ENCODE measurements around the gene ACER1. TPM values are rescaled to one million over a fixed set of nuclear protein-coding genes. Genes with fewer than 3 reads are reported as not detected.
A peak's percentile ranks its signal among the peaks of the same experiment; 100 is the strongest.
"Not testable (repeated sequence)": the region's sequence is repeated elsewhere in the genome, so short reads cannot be mapped to it uniquely, and the experiment has no call there.

ACER1 gene
- total RNA-seq, 1 donor from 2014 or later, result not detected

DNA sequence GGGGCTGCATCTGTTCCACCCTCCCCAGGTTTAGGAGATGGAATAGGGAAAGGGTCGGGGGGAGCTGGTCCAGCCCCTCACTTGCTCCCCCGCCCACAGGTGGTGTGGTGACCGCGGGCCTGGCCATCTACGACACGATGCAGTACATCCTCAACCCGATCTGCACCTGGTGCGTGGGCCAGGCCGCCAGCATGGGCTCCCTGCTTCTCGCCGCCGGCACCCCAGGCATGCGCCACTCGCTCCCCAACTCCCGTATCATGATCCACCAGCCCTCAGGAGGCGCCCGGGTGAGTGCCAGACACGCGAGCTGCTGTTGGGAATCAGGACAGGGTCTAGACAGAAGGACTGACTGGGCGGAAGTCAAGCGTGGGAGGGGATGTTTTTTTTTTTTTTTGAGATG, 30.9 kb upstream of the ACER1 start:
- TF ChIP-seq, protein P1, sequence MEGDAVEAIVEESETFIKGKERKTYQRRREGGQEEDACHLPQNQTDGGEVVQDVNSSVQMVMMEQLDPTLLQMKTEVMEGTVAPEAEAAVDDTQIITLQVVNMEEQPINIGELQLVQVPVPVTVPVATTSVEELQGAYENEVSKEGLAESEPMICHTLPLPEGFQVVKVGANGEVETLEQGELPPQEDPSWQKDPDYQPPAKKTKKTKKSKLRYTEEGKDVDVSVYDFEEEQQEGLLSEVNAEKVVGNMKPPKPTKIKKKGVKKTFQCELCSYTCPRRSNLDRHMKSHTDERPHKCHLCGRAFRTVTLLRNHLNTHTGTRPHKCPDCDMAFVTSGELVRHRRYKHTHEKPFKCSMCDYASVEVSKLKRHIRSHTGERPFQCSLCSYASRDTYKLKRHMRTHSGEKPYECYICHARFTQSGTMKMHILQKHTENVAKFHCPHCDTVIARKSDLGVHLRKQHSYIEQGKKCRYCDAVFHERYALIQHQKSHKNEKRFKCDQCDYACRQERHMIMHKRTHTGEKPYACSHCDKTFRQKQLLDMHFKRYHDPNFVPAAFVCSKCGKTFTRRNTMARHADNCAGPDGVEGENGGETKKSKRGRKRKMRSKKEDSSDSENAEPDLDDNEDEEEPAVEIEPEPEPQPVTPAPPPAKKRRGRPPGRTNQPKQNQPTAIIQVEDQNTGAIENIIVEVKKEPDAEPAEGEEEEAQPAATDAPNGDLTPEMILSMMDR (IDR thresholded peaks at IDR 0.05), result no peak
- peaks cover 11% of the 10 kb centered on the region for H3K4me1 Mint-ChIP-seq
- peaks cover 50% of the 10 kb centered on the region for H3K36me3 Mint-ChIP-seq (ENCODE audit: low read depth)
- H3K27ac Mint-ChIP-seq, result no peak overlapping the region
- H3K9me3 Mint-ChIP-seq, result no peaks in the 10 kb centered on the region
- DNase-seq (no peak), ATAC-seq (ENCODE audit: low read depth) (no peak)
- H3K4me3 Mint-ChIP-seq, result no peak overlapping the region
- no peaks in the 10 kb centered on the region for H3K27me3 Mint-ChIP-seq
- POLR2A ChIA-PET, result no interaction called here
- intact Hi-C loops (cut with micrococcal nuclease), result loop anchor here (5.0 kb wide), 2 partner anchors 82 to 223 kb away; no protein-coding TSS in a partner anchor
- CTCF ChIA-PET, result no interaction called here

DNA sequence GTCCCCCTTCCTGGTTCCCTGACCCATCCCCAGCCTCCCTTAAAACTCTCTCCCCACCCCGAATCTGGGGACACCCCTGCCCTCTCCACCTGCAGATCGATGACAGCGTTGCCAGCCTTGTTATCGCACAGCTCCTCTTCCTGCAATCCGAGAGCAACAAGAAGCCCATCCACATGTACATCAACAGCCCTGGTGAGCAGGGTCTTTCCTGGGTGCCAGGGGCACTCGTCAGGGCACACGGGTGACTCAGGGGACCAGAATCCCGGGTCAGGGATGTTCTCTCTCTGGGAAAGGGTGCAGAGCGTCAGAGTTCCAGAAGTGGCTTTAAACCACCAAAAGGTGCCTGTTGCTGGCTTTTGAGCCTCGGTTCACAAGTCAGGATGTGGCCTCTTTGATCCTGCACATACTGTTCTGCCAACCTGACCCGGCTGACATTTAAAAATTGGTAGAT, 29.0 kb upstream of the ACER1 start:
- no peak for ATAC-seq (ENCODE audit: low read depth)
- H3K9me3 Mint-ChIP-seq, result no peaks in the 10 kb centered on the region
- TF ChIP-seq, protein P1 (IDR thresholded peaks at IDR 0.05), result no peak
- DNase-seq, result no peak
- no peaks in the 10 kb centered on the region for H3K27me3 Mint-ChIP-seq
- POLR2A ChIA-PET, result interaction anchor here (1.5 to 3.4 kb wide), 2 partner anchors 10 to 119 kb away, joined by 4 to 47 read pairs; partner anchors contain the start of genes ALKBH7 and DENND1C
- H3K36me3 Mint-ChIP-seq (ENCODE audit: low read depth), result peaks cover 35% of the 10 kb centered on the region
- intact Hi-C loops (cut with micrococcal nuclease), result loop anchor here (5.0 kb wide), 2 partner anchors 80 to 225 kb away; no protein-coding TSS in a partner anchor
- CTCF ChIA-PET, result interaction anchor here (1.7 kb wide), 1 partner anchor 10 kb away, joined by 5 read pairs; the partner anchor contains the start of gene ALKBH7
- H3K27ac Mint-ChIP-seq, result peak overlapping the region; percentile 78
- peaks cover 11% of the 10 kb centered on the region for H3K4me1 Mint-ChIP-seq
- H3K4me3 Mint-ChIP-seq, result peak overlapping the region; percentile 87

DNA sequence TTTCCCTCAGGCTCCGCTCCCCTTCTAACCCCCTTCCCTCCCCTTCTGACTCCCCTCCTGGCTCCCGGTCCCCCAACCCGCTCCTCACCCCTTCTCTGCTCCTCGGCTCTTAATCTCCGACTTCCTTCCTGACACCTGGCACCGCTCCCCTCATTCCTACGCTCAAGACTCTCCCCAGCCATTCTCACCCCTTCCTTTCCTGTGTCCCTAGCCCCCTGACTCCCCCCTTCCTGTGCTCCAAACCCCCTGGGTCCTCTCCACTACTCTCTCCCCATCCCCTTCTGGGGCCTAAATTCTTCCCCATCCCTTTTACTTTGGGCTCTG, 28.6 kb upstream of the ACER1 start:
- Mint-ChIP-seq H3K4me3 (peak overlapping the region; percentile 87), H3K27ac (peak overlapping the region; percentile 78), H3K36me3 (ENCODE audit: low read depth) (peaks cover 31% of the 10 kb centered on the region), H3K9me3 (no peaks in the 10 kb centered on the region), H3K27me3 (no peaks in the 10 kb centered on the region), H3K4me1 (peaks cover 11% of the 10 kb centered on the region)
- ATAC-seq (ENCODE audit: low read depth) (no peak), DNase-seq (no peak)
- CTCF ChIA-PET, result interaction anchor here (1.7 kb wide), 1 partner anchor 10 kb away, joined by 5 read pairs; the partner anchor contains the start of gene ALKBH7
- intact Hi-C loops (cut with micrococcal nuclease), result loop anchor here (5.0 kb wide), 2 partner anchors 80 to 225 kb away; no protein-coding TSS in a partner anchor
- POLR2A ChIA-PET, result interaction anchor here (1.5 to 3.4 kb wide), 2 partner anchors 11 to 120 kb away, joined by 4 to 47 read pairs; partner anchors contain the start of genes ALKBH7 and DENND1C
- TF ChIP-seq, protein P1 (IDR thresholded peaks at IDR 0.05), result no peak

DNA sequence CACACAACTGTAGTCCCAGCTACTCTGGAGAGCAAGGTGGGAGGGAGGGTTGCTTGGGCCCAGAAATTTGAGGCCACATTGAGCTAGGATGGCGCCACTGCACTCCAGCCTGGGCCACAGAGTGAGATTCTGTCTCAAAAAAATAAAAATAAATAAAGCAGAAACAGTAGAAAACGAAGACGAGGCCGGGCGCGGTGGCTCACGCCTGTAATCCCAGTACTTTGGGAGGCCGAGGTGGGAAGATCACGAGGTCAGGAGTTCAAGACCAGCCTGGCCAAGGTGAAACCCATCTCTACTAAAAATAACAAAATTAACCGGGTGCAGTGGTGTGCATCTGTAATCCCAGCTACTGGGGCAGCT, 27.4 kb upstream of the ACER1 start:
- peaks cover 23% of the 10 kb centered on the region for H3K36me3 Mint-ChIP-seq (ENCODE audit: low read depth)
- intact Hi-C loops (cut with micrococcal nuclease), result loop anchor here (1.0 to 5.0 kb wide), 6 partner anchors 12 to 501 kb away; partner anchors contain the start of gene GTF2F1
- CTCF ChIA-PET, result interaction anchor here (1.3 to 1.7 kb wide), 2 partner anchors 11 to 142 kb away, joined by 3 to 5 read pairs; partner anchors contain the start of gene ALKBH7
- not testable (repeated sequence) for H3K9me3 Mint-ChIP-seq; ATAC-seq (ENCODE audit: low read depth); DNase-seq; H3K27me3 Mint-ChIP-seq
- H3K27ac Mint-ChIP-seq, result peak overlapping the region; percentile 82
- POLR2A ChIA-PET, result interaction anchor here (0.6 to 3.4 kb wide), 10 partner anchors 9 to 582 kb away, joined by 3 to 47 read pairs (median 4); partner anchors contain the start of genes ALKBH7, DENND1C and KHSRP
- H3K4me3 Mint-ChIP-seq, result peak overlapping the region; percentile 87
- peaks cover 11% of the 10 kb centered on the region for H3K4me1 Mint-ChIP-seq

DNA sequence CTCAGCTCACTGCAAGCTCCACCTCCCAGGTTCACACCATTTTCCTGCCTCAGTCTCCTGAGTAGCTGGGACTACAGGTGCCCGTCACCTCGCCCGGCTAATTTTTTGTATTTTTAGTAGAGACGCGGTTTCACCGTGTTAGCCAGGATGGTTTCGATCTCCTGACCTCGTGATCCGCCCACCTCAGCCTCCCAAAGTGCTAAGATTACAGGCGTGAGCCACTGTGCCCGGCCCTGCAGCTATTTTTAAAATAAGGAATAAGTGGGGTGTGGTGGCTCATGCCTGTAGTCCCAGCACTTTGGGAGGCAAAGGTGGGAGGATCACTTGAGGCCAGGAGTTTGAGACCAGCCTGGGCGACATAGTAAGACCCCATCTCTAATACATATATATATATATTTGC, 27.0 kb upstream of the ACER1 start:
- H3K4me1 Mint-ChIP-seq, result peaks cover 11% of the 10 kb centered on the region
- not testable (repeated sequence) for DNase-seq; H3K27me3 Mint-ChIP-seq; ATAC-seq (ENCODE audit: low read depth); H3K9me3 Mint-ChIP-seq; H3K27ac Mint-ChIP-seq
- H3K4me3 Mint-ChIP-seq, result peak overlapping the region; percentile 58
- ChIA-PET CTCF (interaction anchor here (1.3 kb wide), 1 partner anchor 142 kb away, joined by 3 read pairs; no protein-coding TSS in a partner anchor), POLR2A (interaction anchor here (0.7 to 3.4 kb wide), 4 partner anchors 12 to 456 kb away, joined by 3 to 47 read pairs (median 6); partner anchors contain the start of genes ALKBH7 and KHSRP)
- intact Hi-C loops (cut with micrococcal nuclease), result loop anchor here (5.0 kb wide), 2 partner anchors 78 to 227 kb away; no protein-coding TSS in a partner anchor
- H3K36me3 Mint-ChIP-seq (ENCODE audit: low read depth), result peaks cover 20% of the 10 kb centered on the region

Data from activated B cell treated with CpG ODN at 0.5 μM for 24 hours (primary cell).